Measurements from ENCODE around the gene TSPAN19.

Gene TSPAN19

GRCh38 chr12:84982888-84983287 lies 53.2 kb downstream of the TSPAN19 start:
- no peaks in the 10 kb centered on the region for H3K27me3 Mint-ChIP-seq
- H3K36me3 Mint-ChIP-seq (ENCODE audit: low read depth): no peaks in the 10 kb centered on the region
- no peaks in the 10 kb centered on the region for H3K9me3 Mint-ChIP-seq
- no peaks in the 10 kb centered on the region for H3K4me1 Mint-ChIP-seq (ENCODE audit: low read depth)
- H3K4me3 Mint-ChIP-seq: no peak overlapping the region
- no peak overlapping the region for H3K27ac Mint-ChIP-seq

DNA sequence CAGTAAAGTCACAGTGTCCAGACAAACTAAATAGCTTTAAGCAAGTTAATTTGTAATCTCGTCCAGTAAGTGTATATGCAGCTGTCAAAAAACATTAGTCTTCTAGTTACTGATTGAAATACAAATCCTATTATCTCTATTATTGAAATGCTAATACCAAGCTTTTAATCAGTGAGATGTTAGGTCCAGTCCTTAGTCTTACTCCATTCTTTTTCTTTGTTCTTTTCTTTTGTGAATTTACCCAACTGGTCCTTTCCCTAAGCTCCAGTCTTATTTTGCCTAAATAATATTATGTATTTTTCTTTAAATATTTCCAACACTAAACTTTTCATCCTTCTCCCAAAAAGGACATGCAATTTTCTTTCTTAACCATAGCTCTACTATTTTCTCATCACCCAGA lies 57.2 kb downstream of the TSPAN19 start:
- H3K9me3 Mint-ChIP-seq: no peaks in the 10 kb centered on the region
- H3K27ac Mint-ChIP-seq: no peak overlapping the region
- no peaks in the 10 kb centered on the region for H3K36me3 Mint-ChIP-seq (ENCODE audit: low read depth)
- H3K4me3 Mint-ChIP-seq: no peak overlapping the region
- H3K27me3 Mint-ChIP-seq: no peaks in the 10 kb centered on the region
- H3K4me1 Mint-ChIP-seq (ENCODE audit: low read depth): no peaks in the 10 kb centered on the region

DNA sequence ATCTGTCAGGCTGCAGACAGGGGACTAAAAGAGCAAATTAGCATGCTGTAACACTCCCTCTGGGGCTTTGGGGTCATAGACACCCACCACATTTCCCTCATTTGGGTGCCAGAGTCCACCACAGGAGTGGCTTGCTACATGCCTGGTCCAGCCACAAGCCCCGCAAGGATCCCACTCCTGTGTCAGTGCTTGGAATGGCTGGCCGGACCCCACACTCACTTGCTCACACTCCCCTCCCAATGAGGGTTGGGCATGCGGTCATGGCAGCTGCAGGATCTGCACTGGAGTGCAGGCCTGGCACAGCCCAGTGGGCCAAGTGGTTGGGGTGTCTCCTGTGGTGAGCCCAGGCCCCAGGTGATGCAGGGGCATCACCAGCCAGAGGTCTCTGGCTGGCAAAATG lies 59.9 kb downstream of the TSPAN19 start:
- no peaks in the 10 kb centered on the region for H3K9me3 Mint-ChIP-seq
- H3K4me1 Mint-ChIP-seq (ENCODE audit: low read depth): no peaks in the 10 kb centered on the region
- H3K27me3 Mint-ChIP-seq: no peaks in the 10 kb centered on the region
- H3K4me3 Mint-ChIP-seq: no peak overlapping the region
- H3K36me3 Mint-ChIP-seq (ENCODE audit: low read depth): no peaks in the 10 kb centered on the region
- no peak overlapping the region for H3K27ac Mint-ChIP-seq

- Mint-ChIP-seq H3K27me3 (no peaks in the 10 kb centered on the region), H3K36me3 (ENCODE audit: low read depth) (no peaks in the 10 kb centered on the region), H3K9me3 (no peaks in the 10 kb centered on the region), H3K4me3 (no peak overlapping the region), H3K4me1 (ENCODE audit: low read depth) (no peaks in the 10 kb centered on the region), H3K27ac (no peak overlapping the region)
Measured at GRCh38 chr12:84974155-84974815, 61.8 kb downstream of the TSPAN19 start.

DNA sequence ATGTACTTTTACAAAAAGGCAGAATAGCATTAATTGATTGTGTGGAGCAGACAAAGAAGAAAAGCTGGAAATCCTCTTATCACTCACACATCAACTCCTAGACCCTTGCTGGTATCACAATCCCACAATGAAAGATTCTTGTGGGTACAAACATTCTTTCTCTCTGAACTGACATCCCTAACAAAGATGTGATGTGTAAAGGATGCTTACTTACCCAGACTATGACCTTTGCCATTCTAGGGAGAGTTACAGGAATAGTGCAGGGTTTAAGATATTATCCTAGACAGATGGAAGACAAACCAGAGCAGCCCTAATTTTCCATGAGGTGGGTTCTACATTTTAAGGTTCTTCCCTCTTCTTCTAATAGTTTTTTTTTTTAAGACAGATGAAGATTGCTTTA lies 63.1 kb downstream of the TSPAN19 start:
- H3K9me3 Mint-ChIP-seq: no peaks in the 10 kb centered on the region

DNA sequence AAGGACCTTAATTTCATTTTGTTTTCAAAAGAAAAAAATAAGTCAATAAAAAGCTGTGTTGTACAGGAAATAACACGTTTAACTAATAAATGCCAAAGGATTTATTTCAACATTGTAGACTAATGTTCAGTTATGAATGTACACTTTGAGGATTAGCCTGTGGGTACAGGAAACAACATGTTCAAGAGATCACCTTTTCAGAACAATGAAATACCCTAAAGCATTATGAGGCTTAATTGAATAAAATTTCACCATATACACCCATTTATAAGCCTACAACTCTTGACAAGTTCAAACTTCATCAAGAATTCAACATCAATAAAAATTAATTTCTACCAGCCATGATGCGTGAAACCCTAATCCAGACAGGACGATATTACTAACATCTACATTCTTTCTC lies 66.9 kb downstream of the TSPAN19 start:
- Mint-ChIP-seq H3K4me3 (no peak overlapping the region), H3K9me3 (no peaks in the 10 kb centered on the region), H3K36me3 (ENCODE audit: low read depth) (no peaks in the 10 kb centered on the region), H3K4me1 (ENCODE audit: low read depth) (no peaks in the 10 kb centered on the region), H3K27ac (no peak overlapping the region), H3K27me3 (no peaks in the 10 kb centered on the region)

More for the DNA sequence above, 63.1 kb downstream of the TSPAN19 start:
- Mint-ChIP-seq H3K27ac (no peak overlapping the region), H3K4me1 (ENCODE audit: low read depth) (no peaks in the 10 kb centered on the region), H3K36me3 (ENCODE audit: low read depth) (no peaks in the 10 kb centered on the region), H3K4me3 (no peak overlapping the region), H3K27me3 (no peaks in the 10 kb centered on the region)

All from stimulated activated naive CD8-positive, alpha-beta T cell treated with anti-CD3 and anti-CD28 coated beads, Interleukin-15, Interleukin-2, amounts not matched to agents 100 ng/mL and 50 ng/mL, for 24 hours (primary cell).